IPS-15b (cell line): ENCODE results near the gene CPNE8.
"Not testable (repeated sequence)": the region's sequence is repeated elsewhere in the genome, so short reads cannot be mapped to it uniquely, and the experiment has no call there.

Experiments
- H3K27me3 ChIP-seq: one replicate; pipeline ENCODE4 v1.6.1; 2013; ENCODE audit warnings: low read length; ENCODE audit not compliant: control insufficient read depth, insufficient read depth
- H3K36me3 ChIP-seq: one replicate; pipeline ENCODE4 v1.6.1; 2013; ENCODE audit warnings: low read length; ENCODE audit not compliant: control insufficient read depth, insufficient read depth
- H3K4me1 ChIP-seq: one replicate; pipeline ENCODE4 v1.6.1; 2013; ENCODE audit warnings: mild to moderate bottlenecking, low read length; ENCODE audit not compliant: control insufficient read depth, insufficient read depth
- H3K4me3 ChIP-seq: one replicate; pipeline ENCODE4 v1.5.1; 2013; ENCODE audit warnings: low read depth, low read length
- H3K9ac ChIP-seq: one replicate; pipeline ENCODE4 v1.6.1; 2013; ENCODE audit warnings: low read depth, mild to moderate bottlenecking, low read length
- H3K9me3 ChIP-seq: one replicate; pipeline ENCODE4 v1.6.1; 2013; ENCODE audit warnings: mild to moderate bottlenecking, low read length; ENCODE audit not compliant: control insufficient read depth, insufficient read depth

The CPNE8 gene

DNA sequence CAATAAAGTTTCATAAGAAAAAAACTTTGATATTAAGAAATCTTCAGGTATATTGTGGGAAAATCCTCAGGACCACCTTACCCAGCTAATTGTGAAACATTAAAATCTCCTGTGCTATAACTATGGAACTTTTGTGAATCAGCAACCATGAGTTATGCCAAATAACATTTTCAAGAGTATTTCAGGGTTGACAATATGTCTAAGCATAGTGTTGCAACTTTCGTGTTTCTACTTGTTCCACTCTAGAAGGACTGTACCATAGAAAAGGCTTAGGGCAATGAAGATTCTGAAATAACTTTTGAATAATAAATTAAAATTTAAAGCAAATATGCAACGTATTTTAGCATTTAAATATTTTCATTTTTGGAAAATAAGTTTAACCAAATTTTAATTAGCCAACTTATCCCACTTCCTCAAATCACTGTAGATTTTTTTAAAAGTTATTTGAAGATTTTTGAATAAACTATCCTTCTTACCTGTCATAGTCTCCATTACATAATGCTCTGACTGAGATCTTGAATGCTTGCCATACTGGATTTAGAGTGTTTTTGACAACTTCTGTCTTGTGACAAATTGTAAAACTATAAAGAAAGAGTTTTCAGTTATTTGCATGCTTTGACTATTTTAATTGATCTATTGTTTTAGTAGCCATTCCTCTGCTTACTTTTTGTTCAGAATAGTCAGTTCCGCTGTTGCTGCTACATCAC lies 143.6 kb downstream of the CPNE8 start:
- no peaks in the 10 kb centered on the region for H3K9me3 ChIP-seq
- H3K9ac ChIP-seq: no peak overlapping the region
- H3K4me1 ChIP-seq: peaks cover 4% of the 10 kb centered on the region
- H3K36me3 ChIP-seq: no peaks in the 10 kb centered on the region
- no peaks in the 10 kb centered on the region for H3K27me3 ChIP-seq
- H3K4me3 ChIP-seq: no peak overlapping the region

DNA sequence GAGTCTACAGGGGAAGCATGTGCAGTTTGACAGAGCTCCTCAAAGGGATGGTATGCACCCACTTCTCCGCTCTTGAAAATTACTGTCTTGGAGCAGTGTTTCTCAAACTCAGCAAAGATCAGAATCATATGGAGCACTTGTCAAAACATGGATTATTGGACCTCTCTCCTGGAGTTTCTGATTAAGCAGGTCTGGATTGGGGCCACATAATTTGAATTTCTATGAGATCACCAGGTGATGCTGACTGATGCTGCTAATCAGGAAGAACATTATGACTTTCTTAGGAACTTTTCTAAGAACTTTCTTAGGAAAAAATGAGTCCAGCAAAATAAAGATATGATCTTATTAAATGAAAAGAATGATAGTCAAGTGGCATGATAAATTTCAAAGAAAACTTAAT lies 144.3 kb downstream of the CPNE8 start:
- H3K4me3 ChIP-seq: no peak overlapping the region
- H3K36me3 ChIP-seq: no peaks in the 10 kb centered on the region
- H3K27me3 ChIP-seq: no peaks in the 10 kb centered on the region
- H3K4me1 ChIP-seq: peaks cover 4% of the 10 kb centered on the region
- no peak overlapping the region for H3K9ac ChIP-seq
- H3K9me3 ChIP-seq: no peaks in the 10 kb centered on the region

DNA sequence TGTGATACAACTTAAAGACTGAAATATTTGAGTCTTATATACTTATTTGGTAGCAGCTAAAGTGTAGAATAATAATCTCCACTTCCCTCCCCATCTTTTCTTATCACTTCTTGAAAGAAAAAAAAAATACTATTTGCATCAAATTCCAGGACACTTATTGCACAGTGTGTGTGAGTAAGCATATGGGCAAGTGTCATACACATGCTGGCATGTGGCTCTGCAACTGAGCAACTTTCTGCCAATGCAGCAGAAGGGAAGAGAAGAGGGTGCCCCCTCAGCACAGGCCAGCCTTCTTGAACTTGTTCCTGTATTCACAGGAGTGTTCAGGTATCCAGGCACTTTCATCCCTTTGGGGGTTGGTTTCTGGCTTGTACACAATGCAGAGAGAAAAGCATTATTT lies 145.8 kb downstream of the CPNE8 start:
- Histone ChIP-seq H3K9me3 (no peaks in the 10 kb centered on the region), H3K4me1 (peaks cover 8% of the 10 kb centered on the region), H3K4me3 (no peak overlapping the region), H3K9ac (no peak overlapping the region), H3K36me3 (no peaks in the 10 kb centered on the region), H3K27me3 (no peaks in the 10 kb centered on the region)

DNA sequence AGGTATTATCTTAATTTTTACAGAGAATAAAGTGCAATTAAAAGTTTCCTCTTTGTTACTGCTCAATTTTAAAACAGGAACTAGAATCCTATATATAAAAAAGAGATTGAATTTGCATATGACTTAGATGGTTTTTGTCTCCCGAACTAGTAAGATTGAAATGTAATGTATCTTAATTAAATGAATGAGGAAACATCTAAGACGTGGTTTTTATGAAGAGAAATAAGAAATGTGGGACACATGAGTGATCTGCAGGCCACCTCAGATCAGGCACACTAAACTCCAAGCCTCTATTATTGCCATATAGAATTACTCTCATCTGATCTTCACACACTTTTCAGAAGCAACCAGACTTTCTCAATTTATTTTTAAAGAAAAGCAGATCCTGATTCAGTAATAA lies 158.6 kb downstream of the CPNE8 start:
- Histone ChIP-seq H3K4me3 (no peak overlapping the region), H3K27me3 (no peaks in the 10 kb centered on the region), H3K9me3 (no peaks in the 10 kb centered on the region), H3K9ac (no peak overlapping the region), H3K4me1 (no peaks in the 10 kb centered on the region), H3K36me3 (no peaks in the 10 kb centered on the region)

DNA sequence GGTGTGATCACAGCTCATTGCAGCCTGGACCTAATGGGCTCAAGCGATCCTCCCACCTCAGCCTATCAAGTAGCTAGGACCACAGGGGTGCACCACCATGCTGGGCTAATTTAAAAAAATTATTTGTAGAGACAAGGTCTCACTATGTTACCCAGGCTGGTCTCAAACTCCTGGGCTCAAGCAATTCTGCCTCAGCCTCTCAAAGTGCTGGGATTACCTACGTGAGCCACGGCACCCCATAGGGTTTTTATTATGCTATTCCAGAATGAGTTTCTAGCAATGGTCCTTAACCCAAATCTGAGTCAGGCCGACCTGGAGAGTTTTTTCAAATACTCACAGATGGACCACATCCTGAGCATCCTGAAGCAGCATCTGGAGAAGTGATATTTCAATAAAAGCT lies 159.8 kb downstream of the CPNE8 start:
- Histone ChIP-seq H3K36me3 (no peaks in the 10 kb centered on the region), H3K4me3 (no peak overlapping the region), H3K27me3 (no peaks in the 10 kb centered on the region), H3K9me3 (no peaks in the 10 kb centered on the region), H3K4me1 (no peaks in the 10 kb centered on the region), H3K9ac (no peak overlapping the region)

DNA sequence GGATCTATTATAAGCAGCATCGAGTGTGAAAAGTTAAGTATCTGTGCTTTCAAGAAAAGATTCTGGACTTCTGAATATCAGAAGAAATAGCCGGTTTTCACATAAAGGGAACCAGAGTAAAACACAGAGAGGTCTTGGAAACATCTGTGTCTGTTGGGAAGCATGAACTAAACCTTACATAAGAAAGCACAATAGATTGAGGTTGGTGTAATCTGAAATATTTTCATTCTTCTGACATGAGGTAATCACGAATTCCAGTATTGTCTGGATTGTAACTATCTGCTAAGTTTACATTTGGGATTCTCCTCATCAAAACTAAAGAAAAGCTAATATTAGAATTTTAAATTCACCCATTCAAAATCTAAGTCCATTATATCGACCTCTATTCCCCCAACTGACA lies 161.3 kb downstream of the CPNE8 start:
- Histone ChIP-seq H3K4me1 (no peaks in the 10 kb centered on the region), H3K4me3 (no peak overlapping the region)

DNA sequence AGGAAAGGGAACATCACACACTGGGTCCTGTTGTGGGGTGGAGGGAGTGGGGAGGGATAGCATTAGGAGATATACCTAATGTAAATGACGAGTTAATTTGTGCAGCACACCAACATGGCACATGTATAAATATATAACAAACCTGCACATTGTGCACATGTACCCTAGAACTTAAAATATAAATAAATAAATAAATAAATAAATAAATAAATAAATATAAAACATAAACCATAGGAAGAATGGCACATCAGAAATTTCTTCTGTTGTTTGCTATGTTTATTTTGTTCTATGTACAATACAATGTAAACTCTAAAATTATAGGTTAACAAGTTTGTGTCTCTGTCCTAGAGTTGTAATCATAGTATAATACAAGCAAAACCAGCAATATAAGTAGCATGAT lies 162.9 kb downstream of the CPNE8 start:
- not testable (repeated sequence) for H3K9ac ChIP-seq, H3K4me3 ChIP-seq, H3K4me1 ChIP-seq, H3K27me3 ChIP-seq, H3K9me3 ChIP-seq, H3K36me3 ChIP-seq

More for the DNA sequence above, 161.3 kb downstream of the CPNE8 start:
- Histone ChIP-seq H3K36me3 (no peaks in the 10 kb centered on the region), H3K9ac (no peak overlapping the region), H3K27me3 (no peaks in the 10 kb centered on the region), H3K9me3 (no peaks in the 10 kb centered on the region)

DNA sequence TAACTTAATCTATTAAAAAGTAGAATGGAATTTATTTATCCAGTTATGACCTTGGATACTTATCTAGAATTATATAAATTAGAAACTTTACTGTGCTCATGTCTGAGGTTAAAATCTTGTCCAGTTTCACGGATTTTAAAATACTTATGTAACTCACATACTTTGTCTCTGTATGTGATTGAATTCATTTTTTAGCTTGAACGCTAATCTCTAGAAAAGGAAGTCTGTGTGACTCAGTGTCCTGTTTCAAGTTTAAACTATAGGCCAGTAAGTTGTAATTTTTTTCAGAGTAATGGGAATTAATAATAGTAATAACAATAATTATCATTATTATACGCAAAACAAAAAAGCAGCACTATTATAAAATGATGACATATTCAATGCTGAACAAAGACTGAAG lies 168.6 kb downstream of the CPNE8 start:
- Histone ChIP-seq H3K4me3 (no peak overlapping the region), H3K27me3 (no peaks in the 10 kb centered on the region), H3K9ac (no peak overlapping the region), H3K4me1 (no peaks in the 10 kb centered on the region), H3K36me3 (no peaks in the 10 kb centered on the region), H3K9me3 (no peaks in the 10 kb centered on the region)

DNA sequence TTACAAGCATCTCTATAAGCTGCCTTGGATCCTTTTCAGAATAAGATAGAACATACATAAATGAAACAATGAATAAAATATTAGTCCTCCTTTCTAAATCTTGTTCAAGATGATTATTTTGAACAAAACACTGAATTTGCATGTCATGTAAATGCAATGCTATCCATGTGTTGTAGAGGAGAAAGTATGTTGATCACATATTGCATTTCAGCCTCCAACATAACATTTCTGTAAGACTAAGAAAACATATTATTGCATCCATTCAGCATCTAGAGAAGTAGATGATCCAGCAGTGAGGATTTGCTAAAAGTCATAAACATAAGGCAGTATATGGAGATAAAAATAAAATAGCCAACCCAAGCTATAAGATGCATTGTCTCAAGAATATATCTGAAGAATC lies 172.6 kb downstream of the CPNE8 start:
- Histone ChIP-seq H3K4me3 (no peak overlapping the region), H3K4me1 (no peaks in the 10 kb centered on the region), H3K27me3 (no peaks in the 10 kb centered on the region), H3K9ac (no peak overlapping the region), H3K36me3 (no peaks in the 10 kb centered on the region), H3K9me3 (no peaks in the 10 kb centered on the region)

DNA sequence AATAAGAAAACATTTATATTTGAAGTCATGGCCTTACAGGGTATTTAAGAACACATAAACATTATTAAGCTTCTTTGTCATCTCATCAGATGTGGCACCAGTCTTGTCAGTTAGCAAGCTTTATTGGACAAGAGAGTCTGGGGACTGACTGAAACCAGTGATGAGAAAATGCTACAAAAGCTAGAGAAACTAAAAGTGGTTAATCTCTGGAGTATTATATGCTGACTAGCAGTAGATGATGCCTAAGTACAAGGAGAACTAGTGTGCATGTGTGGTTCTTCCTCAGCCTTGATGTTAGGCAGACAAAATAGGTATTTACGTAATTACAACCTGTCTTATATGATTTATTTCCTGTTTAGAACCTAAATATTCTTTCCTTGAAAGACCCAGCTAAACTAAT lies 176.5 kb downstream of the CPNE8 start:
- no peaks in the 10 kb centered on the region for H3K9me3 ChIP-seq
- no peaks in the 10 kb centered on the region for H3K36me3 ChIP-seq
- H3K4me3 ChIP-seq: no peak overlapping the region
- H3K27me3 ChIP-seq: no peaks in the 10 kb centered on the region
- no peaks in the 10 kb centered on the region for H3K4me1 ChIP-seq
- H3K9ac ChIP-seq: no peak overlapping the region

DNA sequence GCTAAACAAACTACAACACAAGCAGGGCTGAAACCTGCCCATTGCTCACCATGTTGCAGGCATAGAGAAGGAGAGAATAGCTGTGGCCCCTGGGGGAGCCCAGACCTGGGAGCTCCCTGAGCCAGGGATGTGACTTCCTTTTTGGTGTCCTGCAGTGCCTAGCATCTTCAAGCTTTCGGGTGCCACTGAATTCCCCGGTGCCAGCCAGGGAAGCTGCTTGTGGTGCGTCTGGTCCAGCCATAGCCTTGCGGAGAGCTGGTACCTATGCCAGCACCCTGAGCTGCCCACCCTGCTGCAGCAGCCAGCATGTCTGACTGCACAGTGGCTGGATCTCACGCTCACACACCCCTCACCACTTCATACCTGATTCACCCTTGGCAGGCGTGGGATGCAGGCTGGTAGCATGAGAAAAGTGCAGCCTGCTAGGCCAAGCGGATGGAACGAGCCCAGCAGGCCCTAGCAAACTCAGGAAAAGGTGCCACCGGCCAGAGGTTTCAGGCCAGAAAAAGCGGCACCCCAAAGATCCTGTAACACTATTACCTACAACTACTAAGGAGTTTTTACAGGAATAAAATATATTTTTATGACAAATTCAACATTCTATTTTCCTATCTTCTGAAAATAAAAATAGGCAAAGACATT lies 183.7 kb downstream of the CPNE8 start:
- H3K9me3 ChIP-seq: no peaks in the 10 kb centered on the region
- H3K4me3 ChIP-seq: no peak overlapping the region
- no peaks in the 10 kb centered on the region for H3K27me3 ChIP-seq
- no peaks in the 10 kb centered on the region for H3K36me3 ChIP-seq
- H3K4me1 ChIP-seq: no peaks in the 10 kb centered on the region
- H3K9ac ChIP-seq: no peak overlapping the region

DNA sequence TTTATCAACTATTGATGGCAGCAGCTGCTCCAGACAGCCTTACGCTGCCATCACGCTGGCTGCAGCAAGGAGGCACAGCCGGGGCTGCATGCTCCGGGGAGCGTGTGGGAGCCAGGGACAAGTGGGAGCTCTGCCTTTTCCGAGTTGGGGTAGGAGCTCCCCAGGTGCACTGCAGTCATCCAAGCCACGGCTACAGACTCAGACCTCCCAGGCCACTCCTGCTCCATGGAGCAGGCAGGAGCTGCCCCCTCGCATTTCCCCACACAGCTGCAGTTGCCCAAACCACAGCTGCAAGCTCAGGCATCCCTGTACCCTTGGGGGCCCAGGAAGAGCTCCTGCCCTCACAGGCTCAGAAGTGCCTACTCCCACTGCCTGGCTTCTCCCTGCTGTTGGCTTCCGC lies 184.7 kb downstream of the CPNE8 start:
- H3K9ac ChIP-seq: no peak overlapping the region
- no peaks in the 10 kb centered on the region for H3K27me3 ChIP-seq
- H3K4me3 ChIP-seq: no peak overlapping the region
- H3K9me3 ChIP-seq: no peaks in the 10 kb centered on the region
- no peaks in the 10 kb centered on the region for H3K4me1 ChIP-seq
- H3K36me3 ChIP-seq: no peaks in the 10 kb centered on the region
